Suprapubic skin (tissue), 4 donors: ENCODE measurements around the gene CARMIL3.

ENCODE experiments used
- CTCF ChIP-seq, 2 donors: fragments of 200-600 bp in 1 of 2; fragments of 450-650 bp in 1 of 2; sonication (generic) in 1 of 2; IDR thresholded peaks; one replicate each; pipeline ENCODE4 v1.5.1; 2016 to 2019; ENCODE audit warnings: antibody characterized with exemption in 2 of 2, mild to moderate bottlenecking in 1 of 2, moderate library complexity in 1 of 2
- POLR2A ChIP-seq, 2 donors: fragments of 450-650 bp; IDR thresholded peaks; one replicate each; pipeline ENCODE4 v1.6.1; 2017; ENCODE audit warnings: antibody characterized with exemption in 2 of 2, mild to moderate bottlenecking in 2 of 2, moderate library complexity in 2 of 2
- POLR2AphosphoS5 ChIP-seq, 3 donors: sonication (generic); formaldehyde crosslinking; IDR thresholded peaks; one replicate each; pipeline ENCODE4 v1.6.1; 2017; ENCODE audit warnings: antibody characterized with exemption in 3 of 3

GRCh38 chr14:24051176-24051788 is 527 bp upstream of the CARMIL3 start:
- TF ChIP-seq POLR2AphosphoS5 (IDR thresholded peaks at IDR 0.05) (peak in 1 of 3 donors; percentile 16), CTCF (IDR thresholded peaks at IDR 0.05) (no peak), POLR2A (IDR thresholded peaks at IDR 0.05) (no peak)
